H1 (cell line): ENCODE results near the gene GNAS. TPM values are rescaled to one million over a fixed set of nuclear protein-coding genes. Genes with fewer than 3 reads are reported as not detected.

Experiments
- CTCF ChIA-PET: fragments of 300-600 bp; sonication (Branson Sonifier 250); formaldehyde crosslinking; loops from one replicate; lab custom pipeline; 2021; ENCODE audit not compliant: partially characterized antibody; lab: Charles Lee
- POLR2A ChIA-PET: fragments of 300-600 bp; sonication (Branson Sonifier 250); formaldehyde crosslinking; loops from one replicate; lab custom pipeline; 2021; ENCODE audit warnings: inconsistent platforms; ENCODE audit not compliant: partially characterized antibody; lab: Charles Lee
- DNase-seq, 2 experiments: peaks; one replicate each; pipeline versions ENCODE4 v3.0.0 to v3.0.0-alpha.2; 2010 to 2022; ENCODE audit warnings: low spot score in 2 of 2, low read depth in 1 of 2, mixed read lengths in 1 of 2
- FAIRE-seq: peaks from 2 replicates; lab custom pipeline; 2011; peaks lifted over from hg19 to GRCh38; lab: Jason Lieb, UNC
- H2AFZ ChIP-seq: 2 replicates; pipeline ENCODE4 v1.8.1; 2012; ENCODE audit warnings: low read length, inconsistent platforms
- H2AK5ac ChIP-seq: 2 replicates; pipeline ENCODE4 v1.6.1; 2013; ENCODE audit warnings: low read depth, low read length
- H2BK120ac ChIP-seq: replicated peaks from 2 replicates; pipeline ENCODE3; 2013; ENCODE audit warnings: low read depth, low read length, inconsistent platforms
- H2BK12ac ChIP-seq: 2 replicates; pipeline ENCODE4 v1.6.1; 2013; ENCODE audit warnings: low read depth, low read length
- H2BK15ac ChIP-seq: 2 replicates; pipeline ENCODE4 v1.6.1; 2013; ENCODE audit warnings: low read length
- H2BK20ac ChIP-seq: 2 replicates; pipeline ENCODE4 v1.6.1; 2013; ENCODE audit warnings: low read length
- H2BK5ac ChIP-seq: 2 replicates; pipeline ENCODE4 v1.6.1; 2013; ENCODE audit warnings: low read depth, low read length
- H3K14ac ChIP-seq: 2 replicates; pipeline ENCODE4 v1.6.1; 2013; ENCODE audit warnings: inconsistent platforms; ENCODE audit not compliant: insufficient read length
- H3K18ac ChIP-seq: 2 replicates; pipeline ENCODE4 v1.6.1; 2013; ENCODE audit warnings: low read length; ENCODE audit errors: extremely low read depth
- H3K23ac ChIP-seq: 2 replicates; pipeline ENCODE4 v1.6.1; 2013; ENCODE audit warnings: inconsistent platforms; ENCODE audit not compliant: insufficient read length
- H3K23me2 ChIP-seq: 2 replicates; pipeline ENCODE4 v1.6.1; 2013; ENCODE audit warnings: low read depth, low read length
- H3K27ac ChIP-seq: 2 replicates; pipeline ENCODE4 v1.6.1; 2011; ENCODE audit warnings: low read depth, low read length, inconsistent platforms
- H3K27me3 ChIP-seq, 4 experiments: replicated peaks in 1 of 4; 1 replicate in 1 of 4; 2 replicates in 3 of 4; pipeline versions ENCODE4 v1.6.1 to v1.8.1; 2011 to 2013; ENCODE audit warnings: low read length in 3 of 4, mild to moderate bottlenecking in 3 of 4, inconsistent platforms in 2 of 4, mixed read lengths in 2 of 4, moderate library complexity in 1 of 4; ENCODE audit not compliant: control insufficient read depth in 3 of 4, insufficient read depth in 3 of 4; ENCODE audit errors: extremely low read depth in 1 of 4
- H3K36me3 ChIP-seq, 4 experiments: 2 replicates each; pipeline versions ENCODE4 v1.6.1 to v1.8.1; 2011 to 2013; ENCODE audit warnings: mild to moderate bottlenecking in 4 of 4, low read length in 3 of 4, moderate library complexity in 2 of 4, control low read depth in 1 of 4, inconsistent platforms in 1 of 4; ENCODE audit not compliant: insufficient read depth in 4 of 4, control insufficient read depth in 2 of 4
- H3K4ac ChIP-seq: replicated peaks from 2 replicates; pipeline ENCODE3; 2013; ENCODE audit warnings: low read length, low read depth, mixed read lengths, inconsistent platforms; ENCODE audit not compliant: insufficient read length
- H3K4me1 ChIP-seq, 4 experiments: replicated peaks in 1 of 4; 1 replicate in 1 of 4; 2 replicates in 3 of 4; pipeline versions ENCODE4 v1.6.1 to v1.8.1; 2011 to 2013; ENCODE audit warnings: low read length in 3 of 4, inconsistent platforms in 2 of 4, mixed read lengths in 1 of 4; ENCODE audit not compliant: insufficient read depth in 4 of 4, control insufficient read depth in 3 of 4
- H3K4me2 ChIP-seq, 2 experiments: 2 replicates each; pipeline versions ENCODE4 v1.6.1 to v1.8.1; 2011 to 2013; ENCODE audit warnings: low read depth in 2 of 2, low read length in 2 of 2, control low read depth in 1 of 2, inconsistent platforms in 1 of 2, mild to moderate bottlenecking in 1 of 2; ENCODE audit not compliant: insufficient read depth in 1 of 2
- H3K4me3 ChIP-seq, 4 experiments: fragments of 200-600, 300-600 bp in 1 of 4; sonication (generic), shearing (Covaris generic), sonication (Bioruptor Twin) in 1 of 4; 2 replicates each; pipeline versions ENCODE4 v1.5.1 to v1.8.1; 2011 to 2016; ENCODE audit warnings: low read length in 4 of 4, low read depth in 3 of 4, control low read depth in 2 of 4, inconsistent platforms in 2 of 4, mild to moderate bottlenecking in 2 of 4, mixed read lengths in 1 of 4, moderate library complexity in 1 of 4; ENCODE audit not compliant: insufficient read depth in 2 of 4; ENCODE audit errors: extremely low read depth in 1 of 4
- H3K56ac ChIP-seq: replicated peaks from 2 replicates; pipeline ENCODE3; 2013; ENCODE audit warnings: low read depth, mild to moderate bottlenecking, mixed read lengths, low read length, inconsistent platforms; ENCODE audit not compliant: insufficient read length
- H3K79me1 ChIP-seq: 2 replicates; pipeline ENCODE4 v1.6.1; 2013; ENCODE audit warnings: low read depth, low read length, control low read depth
- H3K79me2 ChIP-seq, 2 experiments: 2 replicates each; pipeline versions ENCODE4 v1.6.1 to v1.8.1; 2012 to 2013; ENCODE audit warnings: low read length in 2 of 2, mild to moderate bottlenecking in 2 of 2, inconsistent platforms in 1 of 2; ENCODE audit not compliant: insufficient read depth in 2 of 2, control insufficient read depth in 1 of 2
- H3K9ac ChIP-seq, 4 experiments: replicated peaks in 1 of 4; 1 replicate in 1 of 4; 2 replicates in 3 of 4; pipeline versions ENCODE4 v1.6.1 to v1.8.1; 2011 to 2013; ENCODE audit warnings: low read depth in 3 of 4, low read length in 3 of 4, control low read depth in 2 of 4, mild to moderate bottlenecking in 2 of 4, moderate library complexity in 2 of 4, inconsistent platforms in 1 of 4; ENCODE audit errors: extremely low read depth in 1 of 4
- H3K9me3 ChIP-seq, 2 experiments: 2 replicates each; pipeline versions ENCODE4 v1.6.1 to v1.8.1; 2012 to 2013; ENCODE audit warnings: mild to moderate bottlenecking in 2 of 2, moderate library complexity in 2 of 2, control low read depth in 1 of 2, inconsistent platforms in 1 of 2, low read depth in 1 of 2, low read length in 1 of 2, mixed read lengths in 1 of 2; ENCODE audit not compliant: insufficient read depth in 2 of 2
- H4K20me1 ChIP-seq, 2 experiments: replicated peaks in 1 of 2; 2 replicates each; pipeline versions ENCODE3 to v1.8.1; 2011 to 2013; ENCODE audit warnings: inconsistent platforms in 2 of 2, low read length in 2 of 2, mild to moderate bottlenecking in 1 of 2; ENCODE audit not compliant: insufficient read depth in 2 of 2, control insufficient read depth in 1 of 2
- H4K5ac ChIP-seq: 2 replicates; pipeline ENCODE4 v1.6.1; 2013; ENCODE audit warnings: low read length, low read depth, mixed read lengths, inconsistent platforms; ENCODE audit not compliant: insufficient read length
- H4K8ac ChIP-seq: 2 replicates; pipeline ENCODE4 v1.8.0; 2013; ENCODE audit warnings: mild to moderate bottlenecking, moderate library complexity, low read length, inconsistent platforms; ENCODE audit not compliant: insufficient read depth; ENCODE audit errors: extremely low read depth
- H4K91ac ChIP-seq: replicated peaks from 2 replicates; pipeline ENCODE3; 2013; ENCODE audit warnings: low read length, mixed read lengths, inconsistent platforms; ENCODE audit not compliant: insufficient read length
- BRCA1 ChIP-seq: IDR thresholded peaks from 2 replicates; pipeline ENCODE4 v1.6.1; 2012; ENCODE audit warnings: low read depth, low read length, improper control_type of control experiment
- CEBPB ChIP-seq: IDR thresholded peaks from 2 replicates; pipeline ENCODE4 v1.6.1; 2012; ENCODE audit warnings: low read depth, low read length
- CHD2 ChIP-seq: IDR thresholded peaks from 2 replicates; pipeline ENCODE4 v1.6.1; 2012; ENCODE audit warnings: low read length, improper control_type of control experiment
- CREB1 ChIP-seq: IDR thresholded peaks from 2 replicates; pipeline ENCODE4 v1.6.1; 2012; ENCODE audit warnings: inconsistent platforms
- CTBP2 ChIP-seq: IDR thresholded peaks from 2 replicates; pipeline ENCODE4 v1.7.0; 2011; ENCODE audit warnings: borderline replicate concordance, mild to moderate bottlenecking, moderate library complexity, mixed read lengths, low read length; ENCODE audit not compliant: insufficient read depth, insufficient read length
- KDM4A ChIP-seq: IDR thresholded peaks from one replicate; pipeline ENCODE4 v1.7.1; 2012; ENCODE audit warnings: low read depth, mild to moderate bottlenecking, moderate library complexity, low read length, inconsistent platforms; ENCODE audit not compliant: severe bottlenecking
- MAFK ChIP-seq: IDR thresholded peaks from 2 replicates; pipeline ENCODE4 v1.6.1; 2012; ENCODE audit warnings: low read depth, mild to moderate bottlenecking, improper control_type of control experiment, low read length
- RFX5 ChIP-seq: IDR thresholded peaks from 2 replicates; pipeline ENCODE4 v1.6.1; 2011; ENCODE audit warnings: low read depth, low read length, improper control_type of control experiment, borderline replicate concordance
- RNF2 ChIP-seq: fragments of 200-900, 300-1000 bp; sonication (generic); IDR thresholded peaks from 2 replicates; pipeline ENCODE4 v1.7.1; 2016; ENCODE audit warnings: borderline replicate concordance, low read depth, mild to moderate bottlenecking, antibody characterized with exemption, low read length; ENCODE audit not compliant: poor library complexity, severe bottlenecking; ENCODE audit errors: missing control alignments
- TBP ChIP-seq: IDR thresholded peaks from 2 replicates; pipeline ENCODE4 v1.6.1; 2011; ENCODE audit warnings: low read depth, low read length, improper control_type of control experiment
- ZNF274 ChIP-seq: IDR thresholded peaks from 2 replicates; pipeline ENCODE4 v1.7.0; 2012; ENCODE audit warnings: low read length, borderline replicate concordance; ENCODE audit errors: extremely low read depth
- WGBS, 2 experiments: shearing (Covaris generic) in 1 of 2; methylation state at CpG; one replicate each; pipeline versions ENCODE4 v1.1.6 to v1.1.7; 2013 to 2015; ENCODE audit warnings: low lambda C conversion rate in 2 of 2, mixed read lengths in 2 of 2, inconsistent platforms in 1 of 2, low coverage in 1 of 2, missing lambda C conversion rate in 1 of 2; ENCODE audit not compliant: insufficient replicate concordance in 2 of 2, insufficient coverage in 1 of 2, insufficient read length in 1 of 2; ENCODE audit errors: extremely low coverage in 1 of 2, missing lambda C conversion rate in 1 of 2; 5-methylcytosine and 5-hydroxymethylcytosine counted together
- polyA plus RNA-seq, 7 experiments: library from polyadenylated mRNA; depleted of rRNA in 3 of 7; stranded (reverse) in 5 of 7; unstranded in 2 of 7; fragments of >200 nt in 5 of 7; fragments of 200-250 nt in 2 of 7; gene quantifications; 1 replicate in 5 of 7; 2 replicates in 1 of 7; 4 replicates in 1 of 7; pipeline versions ENCODE4 v1.2.1 to v1.2.3, GENCODE V29; 2011 to 2013; ENCODE audit warnings: missing spikeins in 2 of 7, mixed read lengths in 2 of 7
- total RNA-seq: library from RNA; stranded (reverse); fragmentation: NEBNext Ultra II Directional; extraction: Animal tissue kit (Norgen Biotek cat#: 25700); gene quantifications from 2 replicates; pipeline ENCODE4 v1.2.1, GENCODE V29; 2021
- TF ChIP-seq, protein P1 (sequence below): IDR thresholded peaks from 2 replicates; pipeline ENCODE4 v1.6.1; 2011; ENCODE audit warnings: low read length, improper control_type of control experiment

GNAS gene
- total and polyA plus RNA-seq, 2 of the 8 experiments (the other 6 are each of a cell fraction or from before 2014, with no cell fraction given), result 989 to 1,613 TPM

DNA sequence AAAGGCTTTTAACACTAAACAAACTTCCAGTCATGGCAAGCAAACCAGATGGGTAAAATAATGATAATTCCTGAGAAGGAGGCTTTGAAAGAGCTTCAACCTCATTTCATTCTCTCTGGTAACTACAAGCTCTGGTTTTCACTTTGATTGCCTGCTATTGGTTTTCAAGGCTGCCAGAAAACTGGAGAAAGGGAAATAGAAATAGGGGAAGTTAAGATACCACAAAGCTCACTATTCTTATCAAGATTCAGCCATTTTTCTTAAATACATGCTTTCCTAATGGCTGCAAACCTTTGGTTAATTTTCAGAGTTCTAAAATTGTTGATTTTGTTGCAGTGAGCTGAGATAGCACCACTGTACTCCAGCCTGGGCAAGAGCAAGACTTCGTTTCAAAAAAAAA lies 86.0 kb downstream of the GNAS start:
- Histone ChIP-seq H3K9ac (no peak overlapping the region), H3K27me3 (no peaks in the 10 kb centered on the region), H3K27ac (no peak overlapping the region), H2AK5ac (no peak overlapping the region), H2BK12ac (no peak overlapping the region), H3K4me2 (no peak overlapping the region), H3K56ac (no peak overlapping the region), H3K4me3 (no peak overlapping the region), H4K91ac (no peak overlapping the region), H2AFZ (0 out of 2 replicates have a peak overlapping the region, but pooled peaks have one; percentile 58), H4K20me1 (no peaks in the 10 kb centered on the region), H3K23ac (no peak overlapping the region), H2BK20ac (no peak overlapping the region), H3K79me1 (no peaks in the 10 kb centered on the region), H3K4ac (no peak overlapping the region), H3K18ac (no peak overlapping the region), H4K5ac (no peak overlapping the region), H3K4me1 (no peaks in the 10 kb centered on the region), H3K14ac (no peak overlapping the region), H3K79me2 (no peaks in the 10 kb centered on the region), H3K36me3 (no peaks in the 10 kb centered on the region), H3K9me3 (no peaks in the 10 kb centered on the region), H2BK120ac (no peak overlapping the region), H2BK15ac (no peak overlapping the region), H3K23me2 (no peaks in the 10 kb centered on the region), H2BK5ac (no peak overlapping the region), H4K8ac (no peak overlapping the region)
- CTCF ChIA-PET, result interaction anchor here (0.9 to 1.4 kb wide), 5 partner anchors 10 to 518 kb away, joined by 3 to 4 read pairs (median 3); no protein-coding TSS in a partner anchor
- POLR2A ChIA-PET, result interaction anchor here (0.9 to 1.1 kb wide), 2 partner anchors 44 to 50 kb away, joined by 3 read pairs; no protein-coding TSS in a partner anchor
- TF ChIP-seq CTBP2, result no peak
- no peak for TF ChIP-seq RFX5
- no peak for TF ChIP-seq RNF2
- TF ChIP-seq, protein P1, sequence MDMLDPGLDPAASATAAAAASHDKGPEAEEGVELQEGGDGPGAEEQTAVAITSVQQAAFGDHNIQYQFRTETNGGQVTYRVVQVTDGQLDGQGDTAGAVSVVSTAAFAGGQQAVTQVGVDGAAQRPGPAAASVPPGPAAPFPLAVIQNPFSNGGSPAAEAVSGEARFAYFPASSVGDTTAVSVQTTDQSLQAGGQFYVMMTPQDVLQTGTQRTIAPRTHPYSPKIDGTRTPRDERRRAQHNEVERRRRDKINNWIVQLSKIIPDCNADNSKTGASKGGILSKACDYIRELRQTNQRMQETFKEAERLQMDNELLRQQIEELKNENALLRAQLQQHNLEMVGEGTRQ, result no peak
- TF ChIP-seq CREB1, result no peak
- no peak for TF ChIP-seq KDM4A
- no peak for TF ChIP-seq ZNF274
- no peak for TF ChIP-seq BRCA1
- TF ChIP-seq TBP, result no peak
- TF ChIP-seq CHD2, result no peak
- no peak for TF ChIP-seq MAFK
- TF ChIP-seq CEBPB, result no peak
- DNase-seq (no peak), FAIRE-seq (no peak)
- WGBS, 2 experiments, result 88% methylated on average over 1 of the region's 1 CpG; no CpG with 5 or more reads in 1 of the 2 experiments
